Mesodermal cell (in vitro differentiated cells): ENCODE results near the gene STON2.

Source experiments
- H3K27ac ChIP-seq: 2 replicates; pipeline ENCODE4 v1.7.0; 2013; ENCODE audit warnings: mild to moderate bottlenecking, low read depth, low read length, moderate library complexity; ENCODE audit not compliant: severe bottlenecking
- H3K36me3 ChIP-seq: 2 replicates; pipeline ENCODE4 v1.7.1; 2013; ENCODE audit warnings: mild to moderate bottlenecking, low read length, moderate library complexity; ENCODE audit not compliant: control insufficient read depth, insufficient read depth
- H3K4me1 ChIP-seq: one replicate; pipeline ENCODE4 v1.7.1; 2013; ENCODE audit warnings: mild to moderate bottlenecking, low read length; ENCODE audit not compliant: insufficient read depth, control insufficient read depth, poor library complexity, severe bottlenecking
- H3K4me3 ChIP-seq: 2 replicates; pipeline ENCODE4 v1.7.0; 2013; ENCODE audit warnings: low read length, control low read depth, mild to moderate bottlenecking; ENCODE audit not compliant: insufficient read depth, poor library complexity, severe bottlenecking; ENCODE audit errors: extremely low read depth
- H3K9me3 ChIP-seq: 2 replicates; pipeline ENCODE4 v1.7.1; 2013; ENCODE audit warnings: mild to moderate bottlenecking, low read length, moderate library complexity; ENCODE audit not compliant: control insufficient read depth
- WGBS, 2 experiments: methylation state at CpG; one replicate each; pipeline ENCODE4 v1.1.5; 2013; ENCODE audit warnings: missing lambda C conversion rate in 2 of 2; ENCODE audit not compliant: insufficient coverage in 2 of 2; 5-methylcytosine and 5-hydroxymethylcytosine counted together

Gene STON2

GRCh38 chr14:81418057-81418790 is 18.1 kb upstream of the STON2 start:
- 80 to 100% methylated on average over 1 to 2 of the region's 3 CpGs for WGBS, 2 experiments
- no peak overlapping the region for H3K27ac ChIP-seq
- no peak overlapping the region for H3K4me3 ChIP-seq
- no peaks in the 10 kb centered on the region for H3K4me1 ChIP-seq
- H3K36me3 ChIP-seq, result peaks cover 13% of the 10 kb centered on the region
- H3K9me3 ChIP-seq, result peaks cover 12% of the 10 kb centered on the region

GRCh38 chr14:81416981-81417380 is 16.9 kb upstream of the STON2 start:
- Histone ChIP-seq H3K4me1 (no peaks in the 10 kb centered on the region), H3K27ac (no peak overlapping the region), H3K4me3 (no peak overlapping the region), H3K36me3 (peaks cover 15% of the 10 kb centered on the region), H3K9me3 (peaks cover 12% of the 10 kb centered on the region)
- 60 to 71% methylated on average over 1 of the region's 7 CpGs for WGBS, 2 experiments

GRCh38 chr14:81416194-81416952 is 16.2 kb upstream of the STON2 start:
- H3K36me3 ChIP-seq, result peaks cover 16% of the 10 kb centered on the region
- H3K27ac ChIP-seq, result no peak overlapping the region
- WGBS, 2 experiments, result 87 to 89% methylated on average over 6 of the region's 8 CpGs
- no peak overlapping the region for H3K4me3 ChIP-seq
- H3K9me3 ChIP-seq, result peaks cover 12% of the 10 kb centered on the region
- H3K4me1 ChIP-seq, result no peaks in the 10 kb centered on the region

- Histone ChIP-seq H3K4me3 (no peak overlapping the region), H3K27ac (no peak overlapping the region), H3K4me1 (no peaks in the 10 kb centered on the region), H3K36me3 (peaks cover 13% of the 10 kb centered on the region), H3K9me3 (peaks cover 12% of the 10 kb centered on the region)
- 88 to 92% methylated on average over 3 to 4 of the region's 4 CpGs for WGBS, 2 experiments
Measured at GRCh38 chr14:81415781-81416180, 15.7 kb upstream of the STON2 start.

- peaks cover 12% of the 10 kb centered on the region for H3K9me3 ChIP-seq
- 80 to 95% methylated on average over 1 to 4 of the region's 4 CpGs for WGBS, 2 experiments
- H3K27ac ChIP-seq, result no peak overlapping the region
- H3K4me3 ChIP-seq, result no peak overlapping the region
- H3K4me1 ChIP-seq, result no peaks in the 10 kb centered on the region
- peaks cover 9% of the 10 kb centered on the region for H3K36me3 ChIP-seq
Measured at GRCh38 chr14:81414123-81414522, 14.0 kb upstream of the STON2 start.

GRCh38 chr14:81412779-81413178 is 12.7 kb upstream of the STON2 start:
- Histone ChIP-seq H3K4me1 (no peaks in the 10 kb centered on the region), H3K27ac (no peak overlapping the region), H3K9me3 (peaks cover 2% of the 10 kb centered on the region), H3K4me3 (no peak overlapping the region), H3K36me3 (peaks cover 3% of the 10 kb centered on the region)
- WGBS, 2 experiments, result 71 to 72% methylated on average over 15 to 16 of the region's 19 CpGs

- Histone ChIP-seq H3K9me3 (no peaks in the 10 kb centered on the region), H3K27ac (no peak overlapping the region), H3K4me1 (no peaks in the 10 kb centered on the region), H3K36me3 (peaks cover 3% of the 10 kb centered on the region), H3K4me3 (no peak overlapping the region)
- 100% methylated on average over 1 of the region's 1 CpG for WGBS, 2 experiments
Measured at GRCh38 chr14:81408595-81408994, 8.5 kb upstream of the STON2 start.

- 59 to 92% methylated on average over 3 of the region's 4 CpGs for WGBS, 2 experiments
- H3K4me3 ChIP-seq, result no peak overlapping the region
- H3K9me3 ChIP-seq, result no peaks in the 10 kb centered on the region
- no peaks in the 10 kb centered on the region for H3K36me3 ChIP-seq
- H3K27ac ChIP-seq, result no peak overlapping the region
- no peaks in the 10 kb centered on the region for H3K4me1 ChIP-seq
Measured at GRCh38 chr14:81406863-81407262, 6.7 kb upstream of the STON2 start.

GRCh38 chr14:81402123-81402495 is 2.0 kb upstream of the STON2 start:
- Histone ChIP-seq H3K4me1 (peaks cover 5% of the 10 kb centered on the region), H3K9me3 (no peaks in the 10 kb centered on the region), H3K27ac (no peak overlapping the region), H3K36me3 (peaks cover 10% of the 10 kb centered on the region), H3K4me3 (no peak overlapping the region)
- WGBS, 2 experiments, result 95 to 100% methylated on average over 2 of the region's 2 CpGs

- Histone ChIP-seq H3K27ac (no peak overlapping the region), H3K36me3 (peaks cover 13% of the 10 kb centered on the region), H3K9me3 (no peaks in the 10 kb centered on the region), H3K4me3 (no peak overlapping the region), H3K4me1 (peaks cover 5% of the 10 kb centered on the region)
- 95 to 96% methylated on average over 2 of the region's 2 CpGs for WGBS, 2 experiments
Measured at GRCh38 chr14:81401420-81402122, 1.4 kb upstream of the STON2 start.
